GM10248 (cell line): ENCODE measurements around the gene L2HGDH.

Source experiments
- CTCF ChIA-PET: fragments of 300-600 bp; sonication (Branson Sonifier 250); formaldehyde crosslinking; extraction: SDS; loops from one replicate; lab custom pipeline; 2021; ENCODE audit warnings: antibody characterized with exemption; lab: Yijun Ruan, JAX
- POLR2A ChIA-PET: fragments of 350-650 bp; sonication (Branson Sonifier 250); formaldehyde crosslinking; extraction: SDS; loops from one replicate; lab custom pipeline; 2020; ENCODE audit warnings: antibody characterized with exemption; lab: Yijun Ruan, JAX
- DNase-seq: peaks from one replicate; pipeline ENCODE4 v3.0.0; 2012; ENCODE audit errors: extremely low spot score
- CTCF ChIP-seq: IDR thresholded peaks from 2 replicates; pipeline ENCODE4 v1.5.1; 2012; ENCODE audit warnings: mild to moderate bottlenecking, low read depth; ENCODE audit errors: extremely low read depth, missing control alignments, control extremely low read depth

L2HGDH gene

GRCh38 chr14:50213795-50214194 lies 98.2 kb downstream of the L2HGDH start:
- no peak for DNase-seq
- ChIA-PET CTCF (no interaction called here), POLR2A (no interaction called here)
- TF ChIP-seq CTCF, result no peak

DNA sequence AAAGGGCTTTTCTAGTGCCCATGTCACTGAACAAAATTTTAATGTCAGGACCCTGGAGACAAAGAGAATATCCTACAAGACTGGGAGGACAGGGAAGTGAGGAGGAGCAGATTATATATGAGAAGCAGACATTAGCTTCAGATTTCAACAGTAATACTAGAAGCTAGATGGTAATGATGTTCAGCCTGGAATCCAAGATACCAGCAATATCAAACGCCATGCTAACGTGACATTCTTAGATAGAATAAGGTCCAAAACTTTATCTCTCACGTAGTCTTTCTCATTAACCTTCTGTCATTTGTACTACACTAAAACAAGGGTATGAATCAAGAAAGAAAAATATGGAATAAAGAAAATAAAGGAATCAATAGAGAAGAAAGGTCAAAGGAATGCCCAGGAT lies 99.3 kb downstream of the L2HGDH start:
- POLR2A ChIA-PET, result no interaction called here
- DNase-seq, result no peak

DNA sequence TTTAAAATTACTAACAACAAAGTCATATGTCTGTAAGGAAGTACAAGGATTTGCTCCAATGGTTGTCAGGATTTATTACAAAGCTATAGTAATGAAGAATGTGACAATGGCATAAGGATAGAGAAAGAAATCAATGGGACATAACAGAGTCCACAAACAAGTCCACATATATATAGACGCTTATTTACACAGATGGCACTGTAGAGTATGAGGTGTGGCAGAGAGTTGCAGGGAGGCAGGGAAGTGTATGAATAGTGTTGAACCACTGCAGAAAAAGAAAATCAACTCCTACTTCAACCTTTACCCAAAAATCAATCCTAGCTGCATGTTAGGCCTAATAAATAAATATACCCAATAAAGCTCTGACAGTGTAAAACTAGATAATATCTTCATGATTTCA lies 102.0 kb downstream of the L2HGDH start:
- POLR2A ChIA-PET, result no interaction called here
- CTCF ChIA-PET, result interaction anchor here (0.6 to 2.4 kb wide), 8 partner anchors 11 to 1024 kb away, joined by 3 to 11 read pairs (median 3); no protein-coding TSS in a partner anchor
- no peak for DNase-seq
- no peak for TF ChIP-seq CTCF

More for the DNA sequence above, 99.3 kb downstream of the L2HGDH start:
- TF ChIP-seq CTCF, result no peak
- CTCF ChIA-PET, result interaction anchor here (1.8 kb wide), 1 partner anchor 10 kb away, joined by 4 read pairs; no protein-coding TSS in a partner anchor

DNA sequence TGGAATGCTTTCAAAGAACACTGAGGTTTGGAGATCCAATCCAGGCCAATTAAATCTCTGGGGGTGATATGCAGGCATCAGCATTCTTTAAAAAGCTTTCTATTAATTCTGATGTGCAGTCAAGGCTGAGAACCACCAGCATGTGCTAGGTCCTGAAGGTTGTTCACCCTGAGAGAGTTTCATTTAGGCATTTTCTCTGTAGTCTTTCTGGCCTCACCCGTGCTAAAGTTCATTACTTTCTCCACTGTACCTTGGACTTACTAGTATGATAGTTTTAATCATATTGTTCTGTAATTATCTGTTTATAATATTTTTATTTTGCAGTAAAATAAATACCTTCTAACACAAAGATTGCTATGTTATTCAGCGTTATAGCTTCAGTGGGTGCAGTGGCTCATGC lies 113.5 kb downstream of the L2HGDH start:
- POLR2A ChIA-PET, result interaction anchor here (0.6 kb wide), 1 partner anchor 9 kb away, joined by 3 read pairs; no protein-coding TSS in a partner anchor
- DNase-seq, result no peak
- CTCF ChIA-PET, result interaction anchor here (1.1 to 1.4 kb wide), 3 partner anchors 11 to 16 kb away, joined by 3 read pairs; no protein-coding TSS in a partner anchor
- no peak for TF ChIP-seq CTCF

DNA sequence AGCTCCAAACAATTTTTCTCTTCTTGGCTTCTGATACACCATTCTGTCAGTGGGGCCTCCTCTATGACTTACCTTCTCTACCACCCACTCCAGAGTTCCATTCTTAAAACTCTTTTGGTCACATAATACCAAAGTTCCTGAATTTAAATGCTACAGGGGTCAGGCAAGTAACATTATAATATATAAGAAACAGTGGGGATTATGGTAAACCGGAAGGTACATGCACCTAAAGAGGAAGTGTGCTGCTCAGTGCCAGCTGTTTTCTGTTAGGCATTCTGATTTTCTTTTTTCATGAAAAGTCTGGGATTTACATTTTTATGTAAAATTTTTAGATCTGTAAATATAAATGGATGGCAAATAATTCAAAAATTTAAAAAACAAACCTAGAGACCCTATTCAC lies 120.5 kb downstream of the L2HGDH start:
- no peak for DNase-seq
- CTCF ChIA-PET, result interaction anchor here (1.1 to 3.0 kb wide), 3 partner anchors 9 to 18 kb away, joined by 3 to 11 read pairs (median 6); no protein-coding TSS in a partner anchor
- no peak for TF ChIP-seq CTCF
- POLR2A ChIA-PET, result interaction anchor here (0.5 kb wide), 1 partner anchor 10 kb away, joined by 5 read pairs; no protein-coding TSS in a partner anchor
